OCI-LY1 (cell line): ENCODE data around the gene IMMP2L.
A peak's percentile ranks its signal among the peaks of the same experiment; 100 is the strongest.

Source experiments
- EZH2 ChIP-seq: fragments of 200-600 bp; sonication (generic), shearing (Covaris generic); IDR thresholded peaks from 2 replicates; pipeline ENCODE4 v1.8.0; 2017; ENCODE audit warnings: borderline replicate concordance, mixed run types, mild to moderate bottlenecking, antibody characterized with exemption, low read length, moderate library complexity, mixed read lengths
- TF ChIP-seq, protein P1 (sequence below): fragments of 200-600 bp; sonication (generic), shearing (Covaris generic); IDR thresholded peaks from 2 replicates; pipeline ENCODE4 v1.5.1; 2017; ENCODE audit warnings: mild to moderate bottlenecking, antibody characterized with exemption, low read length, moderate library complexity, mixed read lengths

GRCh38 chr7:111561904-111562732 lies at the start of gene IMMP2L:
- TF ChIP-seq, protein P1, sequence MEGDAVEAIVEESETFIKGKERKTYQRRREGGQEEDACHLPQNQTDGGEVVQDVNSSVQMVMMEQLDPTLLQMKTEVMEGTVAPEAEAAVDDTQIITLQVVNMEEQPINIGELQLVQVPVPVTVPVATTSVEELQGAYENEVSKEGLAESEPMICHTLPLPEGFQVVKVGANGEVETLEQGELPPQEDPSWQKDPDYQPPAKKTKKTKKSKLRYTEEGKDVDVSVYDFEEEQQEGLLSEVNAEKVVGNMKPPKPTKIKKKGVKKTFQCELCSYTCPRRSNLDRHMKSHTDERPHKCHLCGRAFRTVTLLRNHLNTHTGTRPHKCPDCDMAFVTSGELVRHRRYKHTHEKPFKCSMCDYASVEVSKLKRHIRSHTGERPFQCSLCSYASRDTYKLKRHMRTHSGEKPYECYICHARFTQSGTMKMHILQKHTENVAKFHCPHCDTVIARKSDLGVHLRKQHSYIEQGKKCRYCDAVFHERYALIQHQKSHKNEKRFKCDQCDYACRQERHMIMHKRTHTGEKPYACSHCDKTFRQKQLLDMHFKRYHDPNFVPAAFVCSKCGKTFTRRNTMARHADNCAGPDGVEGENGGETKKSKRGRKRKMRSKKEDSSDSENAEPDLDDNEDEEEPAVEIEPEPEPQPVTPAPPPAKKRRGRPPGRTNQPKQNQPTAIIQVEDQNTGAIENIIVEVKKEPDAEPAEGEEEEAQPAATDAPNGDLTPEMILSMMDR, result peak; percentile 82
- no peak for TF ChIP-seq EZH2
